GM12873 (cell line): Measurements from ENCODE around the gene TMEM204.

Source experiments
- CTCF ChIP-seq: IDR thresholded peaks from 2 replicates; pipeline ENCODE4 v1.5.1; 2012; ENCODE audit warnings: low read depth, mild to moderate bottlenecking, moderate library complexity, low read length, control low read depth; ENCODE audit not compliant: insufficient read depth; ENCODE audit errors: missing control alignments

The TMEM204 gene

GRCh38 chr16:1525871-1526607 lies 7.4 kb upstream of the TMEM204 start:
- no peak for TF ChIP-seq CTCF

- TF ChIP-seq CTCF = no peak
Observed at GRCh38 chr16:1526608-1527555, 6.6 kb upstream of the TMEM204 start.

- no peak for TF ChIP-seq CTCF
Observed at GRCh38 chr16:1527836-1528811, 5.3 kb upstream of the TMEM204 start.

GRCh38 chr16:1528921-1529537 lies 4.4 kb upstream of the TMEM204 start:
- TF ChIP-seq CTCF = no peak

- no peak for TF ChIP-seq CTCF
Observed at GRCh38 chr16:1530349-1530882, 3.0 kb upstream of the TMEM204 start.

- no peak for TF ChIP-seq CTCF
Observed at GRCh38 chr16:1530883-1531637, 2.4 kb upstream of the TMEM204 start.
